Keratinocyte (primary cell): ENCODE data around the gene MAP3K3. TPM values are rescaled to one million over a fixed set of nuclear protein-coding genes. Genes with fewer than 3 reads are reported as not detected.

Experiments
- DNase-seq: peaks from one replicate; pipeline ENCODE4 v3.0.0-alpha.2; 2011; ENCODE audit warnings: low read depth, missing footprints, low spot score
- FAIRE-seq: peaks from 2 replicates; lab custom pipeline; 2011; peaks lifted over from hg19 to GRCh38; lab: Jason Lieb, UNC
- H2AFZ ChIP-seq: 2 replicates; pipeline ENCODE4 v1.6.0; 2012; ENCODE audit warnings: low read length, control low read depth, inconsistent platforms; ENCODE audit not compliant: control insufficient read depth
- H3K27ac ChIP-seq: 2 replicates; pipeline ENCODE4 v1.5.1; 2011; ENCODE audit warnings: low read length; ENCODE audit not compliant: control insufficient read depth, insufficient read depth
- H3K27me3 ChIP-seq: 3 replicates; pipeline ENCODE4 v1.6.0; 2011; ENCODE audit warnings: low read length; ENCODE audit not compliant: control insufficient read depth, insufficient read depth; ENCODE audit errors: extremely low read depth
- H3K36me3 ChIP-seq, 2 experiments: 2 replicates in 1 of 2; 3 replicates in 1 of 2; pipeline ENCODE4 v1.5.1; 2011; ENCODE audit warnings: low read length in 2 of 2, mild to moderate bottlenecking in 1 of 2; ENCODE audit not compliant: control insufficient read depth in 2 of 2, insufficient read depth in 2 of 2; ENCODE audit errors: extremely low read depth in 1 of 2
- H3K4me1 ChIP-seq: 3 replicates; pipeline ENCODE4 v1.5.1; 2011; ENCODE audit warnings: low read length; ENCODE audit not compliant: control insufficient read depth, insufficient read depth; ENCODE audit errors: extremely low read depth
- H3K4me2 ChIP-seq: 3 replicates; pipeline ENCODE4 v1.6.0; 2011; ENCODE audit warnings: low read depth, low read length; ENCODE audit not compliant: control insufficient read depth, insufficient read depth; ENCODE audit errors: extremely low read depth
- H3K4me3 ChIP-seq, 3 experiments: fragments of 200-600 bp in 1 of 3; sonication (generic) in 1 of 3; 2 replicates in 2 of 3; 3 replicates in 1 of 3; pipeline ENCODE4 v1.5.1; 2011 to 2016; ENCODE audit warnings: low read length in 3 of 3, mild to moderate bottlenecking in 3 of 3, control low read depth in 2 of 3, inconsistent platforms in 1 of 3, low read depth in 1 of 3, mixed read lengths in 1 of 3, mixed run types in 1 of 3, moderate library complexity in 1 of 3; ENCODE audit not compliant: control insufficient read depth in 2 of 3, insufficient read depth in 2 of 3; ENCODE audit errors: extremely low read depth in 1 of 3
- H3K79me2 ChIP-seq: 2 replicates; pipeline ENCODE4 v1.6.0; 2012; ENCODE audit warnings: low read length; ENCODE audit not compliant: control insufficient read depth, insufficient read depth
- H3K9ac ChIP-seq: 3 replicates; pipeline ENCODE4 v1.6.0; 2011; ENCODE audit warnings: low read length; ENCODE audit not compliant: control insufficient read depth, insufficient read depth; ENCODE audit errors: extremely low read depth
- H3K9me1 ChIP-seq: 3 replicates; pipeline ENCODE4 v1.6.0; 2011; ENCODE audit warnings: low read length; ENCODE audit not compliant: control insufficient read depth, insufficient read depth; ENCODE audit errors: extremely low read depth
- H3K9me3 ChIP-seq: 2 replicates; pipeline ENCODE4 v1.5.1; 2012; ENCODE audit warnings: low read depth, low read length; ENCODE audit not compliant: control insufficient read depth
- H4K20me1 ChIP-seq: 3 replicates; pipeline ENCODE4 v1.6.0; 2011; ENCODE audit warnings: low read length; ENCODE audit not compliant: control insufficient read depth, insufficient read depth; ENCODE audit errors: extremely low read depth
- EZH2 ChIP-seq: IDR thresholded peaks from one replicate; pipeline ENCODE4 v1.6.1; 2012; ENCODE audit warnings: inconsistent platforms, mild to moderate bottlenecking, low read length, moderate library complexity
- dilution Hi-C: fragments of 300-500 bp; cut with MboI; formaldehyde crosslinking; loops from one replicate; pipeline ENCODE4 v1.7.0; 2020; ENCODE audit warnings: low sequenced_read_pairs; ENCODE audit not compliant: extremely low pct_ligation_motif_present
- polyA plus RNA-seq, 5 experiments: library from polyadenylated mRNA; depleted of rRNA in 3 of 5; stranded (reverse) in 3 of 5; stranded (forward) in 1 of 5; unstranded in 1 of 5; fragments of >200 nt; gene quantifications; 1 replicate in 1 of 5; 2 replicates in 3 of 5; 3 replicates in 1 of 5; pipeline versions ENCODE4 v1.2.1 to v1.2.3, GENCODE V29; 2011 to 2012; ENCODE audit warnings: missing spikeins in 2 of 5, low read depth in 1 of 5, low replicate concordance in 1 of 5
- TF ChIP-seq, protein P1 (sequence below), 3 experiments: IDR thresholded peaks in 1 of 3; conservative IDR thresholded peaks in 1 of 3; optimal IDR thresholded peaks in 1 of 3; 2 replicates in 2 of 3; 3 replicates in 1 of 3; pipeline versions ENCODE3 to v1.5.1; 2011; ENCODE audit warnings: low read length in 3 of 3, mild to moderate bottlenecking in 3 of 3, moderate library complexity in 2 of 3, control low read depth in 1 of 3, inconsistent platforms in 1 of 3; ENCODE audit not compliant: insufficient read depth in 2 of 3; ENCODE audit errors: extremely low read depth in 1 of 3

Gene MAP3K3
- polyA plus RNA-seq, 1 donor (not counting 4 experiments of a cell fraction or from before 2014, with no cell fraction given) = 9.8 TPM

DNA sequence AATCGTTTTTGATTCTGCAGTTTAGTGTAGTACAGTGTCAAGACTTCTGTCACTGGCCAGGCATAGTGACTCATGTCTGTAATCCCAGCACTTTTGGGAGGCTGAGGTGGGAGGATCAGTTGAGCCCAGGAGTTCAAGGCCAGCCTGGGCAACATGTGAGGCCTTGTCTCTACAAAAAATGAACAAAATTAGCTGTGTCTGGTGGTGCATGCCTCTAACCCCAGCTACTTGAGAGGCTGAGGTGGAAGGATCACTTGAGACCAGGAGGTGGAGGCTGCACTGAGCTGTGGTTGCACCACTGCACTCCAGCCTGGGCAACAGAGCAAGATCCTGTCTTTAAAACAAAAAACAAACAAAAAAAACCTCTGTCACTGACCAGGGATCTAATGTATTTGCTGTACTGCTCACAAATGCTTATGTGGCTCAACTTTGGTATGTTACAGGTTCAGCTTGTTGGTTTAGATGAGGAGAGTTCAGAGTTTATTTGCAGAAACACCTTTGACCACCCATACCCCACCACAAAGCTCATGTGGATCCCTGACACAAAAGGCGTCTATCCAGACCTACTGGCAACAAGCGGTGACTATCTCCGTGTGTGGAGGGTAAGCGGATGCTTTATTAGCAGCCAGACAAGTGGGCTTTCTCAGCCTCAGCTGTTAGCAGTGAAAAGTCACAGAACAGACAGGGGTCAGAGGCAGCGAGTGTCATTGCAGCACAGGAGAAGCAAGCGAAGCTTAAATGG lies 44.0 kb upstream of the MAP3K3 start:
- Histone ChIP-seq H3K27me3 (no peaks in the 10 kb centered on the region), H3K79me2 (peaks cover 19% of the 10 kb centered on the region), H4K20me1 (peaks cover 3% of the 10 kb centered on the region), H3K4me1 (no peaks in the 10 kb centered on the region), H3K9me3 (no peaks in the 10 kb centered on the region), H2AFZ (no peak overlapping the region), H3K36me3 (peaks cover 15 to 20% of the 10 kb centered on the region in 2 experiments), H3K4me3 (no peak overlapping the region), H3K27ac (no peak overlapping the region), H3K4me2 (no peak overlapping the region), H3K9me1 (no peaks in the 10 kb centered on the region), H3K9ac (no peak overlapping the region)
- FAIRE-seq (no peak), DNase-seq (no peak)
- dilution Hi-C loops = no loop called here
- TF ChIP-seq, protein P1, sequence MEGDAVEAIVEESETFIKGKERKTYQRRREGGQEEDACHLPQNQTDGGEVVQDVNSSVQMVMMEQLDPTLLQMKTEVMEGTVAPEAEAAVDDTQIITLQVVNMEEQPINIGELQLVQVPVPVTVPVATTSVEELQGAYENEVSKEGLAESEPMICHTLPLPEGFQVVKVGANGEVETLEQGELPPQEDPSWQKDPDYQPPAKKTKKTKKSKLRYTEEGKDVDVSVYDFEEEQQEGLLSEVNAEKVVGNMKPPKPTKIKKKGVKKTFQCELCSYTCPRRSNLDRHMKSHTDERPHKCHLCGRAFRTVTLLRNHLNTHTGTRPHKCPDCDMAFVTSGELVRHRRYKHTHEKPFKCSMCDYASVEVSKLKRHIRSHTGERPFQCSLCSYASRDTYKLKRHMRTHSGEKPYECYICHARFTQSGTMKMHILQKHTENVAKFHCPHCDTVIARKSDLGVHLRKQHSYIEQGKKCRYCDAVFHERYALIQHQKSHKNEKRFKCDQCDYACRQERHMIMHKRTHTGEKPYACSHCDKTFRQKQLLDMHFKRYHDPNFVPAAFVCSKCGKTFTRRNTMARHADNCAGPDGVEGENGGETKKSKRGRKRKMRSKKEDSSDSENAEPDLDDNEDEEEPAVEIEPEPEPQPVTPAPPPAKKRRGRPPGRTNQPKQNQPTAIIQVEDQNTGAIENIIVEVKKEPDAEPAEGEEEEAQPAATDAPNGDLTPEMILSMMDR (optimal IDR thresholded peaks at IDR 0.05 in 1 of 3, IDR thresholded peaks at IDR 0.05 in 1 of 3, conservative IDR thresholded peaks at IDR 0.05 in 1 of 3; ENCODE audit: extremely low read depth in 1 of 3, insufficient read depth in 2 of 3, low read length in 3 of 3) = no peak
- no peak for TF ChIP-seq EZH2

DNA sequence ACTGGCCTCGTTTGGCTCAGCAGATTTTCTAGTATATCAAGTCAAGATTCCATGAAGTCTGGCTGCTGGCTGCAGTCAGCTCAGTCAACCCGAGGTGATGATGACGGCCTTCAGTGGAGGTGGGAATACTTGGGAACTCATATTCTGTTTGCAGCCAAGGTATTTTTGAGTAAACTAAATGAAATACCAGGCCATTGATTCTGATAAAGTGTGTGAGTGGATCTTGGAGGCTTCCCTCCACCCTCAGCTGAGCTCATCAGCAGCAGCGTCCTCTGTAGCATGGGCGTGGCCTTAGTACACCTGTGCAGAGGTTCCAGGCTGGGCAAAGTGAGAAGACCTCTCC lies 43.5 kb upstream of the MAP3K3 start:
- TF ChIP-seq EZH2 = no peak
- Histone ChIP-seq H3K27ac (no peak overlapping the region), H4K20me1 (peaks cover under 1% of the 10 kb centered on the region), H3K36me3 (peaks cover 15 to 21% of the 10 kb centered on the region in 2 experiments), H3K27me3 (no peaks in the 10 kb centered on the region), H3K4me3 (no peak overlapping the region), H3K9me3 (no peaks in the 10 kb centered on the region), H2AFZ (no peak overlapping the region), H3K9me1 (no peaks in the 10 kb centered on the region), H3K4me1 (no peaks in the 10 kb centered on the region), H3K4me2 (no peak overlapping the region), H3K9ac (no peak overlapping the region), H3K79me2 (peaks cover 16% of the 10 kb centered on the region)
- FAIRE-seq = no peak
- dilution Hi-C loops = no loop called here
- no peak for DNase-seq
